ENCODE data around the gene CCNJL.

DNA sequence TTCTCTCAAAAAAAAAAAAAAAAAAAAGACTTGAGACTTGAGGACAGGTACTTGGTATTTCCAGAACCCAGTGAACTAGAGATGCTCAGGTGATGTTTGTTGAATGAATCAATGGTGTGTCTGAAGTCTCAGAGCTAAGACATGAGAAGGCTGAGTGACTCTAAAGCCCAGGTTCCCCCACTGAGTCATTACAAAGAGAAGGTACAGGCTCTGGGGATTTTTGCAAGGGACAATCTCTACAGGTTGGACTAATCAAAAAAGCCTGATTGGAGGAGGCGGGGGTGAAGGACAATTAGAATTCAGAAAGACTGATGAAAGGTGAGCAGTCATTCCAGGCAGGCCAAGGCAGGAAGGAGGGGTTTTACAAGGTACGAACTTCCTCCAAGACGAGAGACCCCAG, 91.3 kb downstream of the CCNJL start:
- TF ChIP-seq, protein P1, sequence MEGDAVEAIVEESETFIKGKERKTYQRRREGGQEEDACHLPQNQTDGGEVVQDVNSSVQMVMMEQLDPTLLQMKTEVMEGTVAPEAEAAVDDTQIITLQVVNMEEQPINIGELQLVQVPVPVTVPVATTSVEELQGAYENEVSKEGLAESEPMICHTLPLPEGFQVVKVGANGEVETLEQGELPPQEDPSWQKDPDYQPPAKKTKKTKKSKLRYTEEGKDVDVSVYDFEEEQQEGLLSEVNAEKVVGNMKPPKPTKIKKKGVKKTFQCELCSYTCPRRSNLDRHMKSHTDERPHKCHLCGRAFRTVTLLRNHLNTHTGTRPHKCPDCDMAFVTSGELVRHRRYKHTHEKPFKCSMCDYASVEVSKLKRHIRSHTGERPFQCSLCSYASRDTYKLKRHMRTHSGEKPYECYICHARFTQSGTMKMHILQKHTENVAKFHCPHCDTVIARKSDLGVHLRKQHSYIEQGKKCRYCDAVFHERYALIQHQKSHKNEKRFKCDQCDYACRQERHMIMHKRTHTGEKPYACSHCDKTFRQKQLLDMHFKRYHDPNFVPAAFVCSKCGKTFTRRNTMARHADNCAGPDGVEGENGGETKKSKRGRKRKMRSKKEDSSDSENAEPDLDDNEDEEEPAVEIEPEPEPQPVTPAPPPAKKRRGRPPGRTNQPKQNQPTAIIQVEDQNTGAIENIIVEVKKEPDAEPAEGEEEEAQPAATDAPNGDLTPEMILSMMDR (IDR thresholded peaks at IDR 0.05; ENCODE audit: poor library complexity): no peak
- TF ChIP-seq EZH2phosphoT487 (IDR thresholded peaks at IDR 0.05; ENCODE audit: low read depth, severe bottlenecking, unreplicated experiment): no peak

All from hepatocyte (in vitro differentiated cells).